GM12801 (cell line): ENCODE results near the gene KDSR.

Experiments
- TF ChIP-seq, protein P1 (sequence below): IDR thresholded peaks from one replicate; pipeline ENCODE4 v1.5.1; 2011; ENCODE audit warnings: control low read depth; ENCODE audit not compliant: insufficient read length; ENCODE audit errors: extremely low read depth

KDSR gene

GRCh38 chr18:63346031-63346430 is 21.0 kb downstream of the KDSR start:
- TF ChIP-seq, protein P1, sequence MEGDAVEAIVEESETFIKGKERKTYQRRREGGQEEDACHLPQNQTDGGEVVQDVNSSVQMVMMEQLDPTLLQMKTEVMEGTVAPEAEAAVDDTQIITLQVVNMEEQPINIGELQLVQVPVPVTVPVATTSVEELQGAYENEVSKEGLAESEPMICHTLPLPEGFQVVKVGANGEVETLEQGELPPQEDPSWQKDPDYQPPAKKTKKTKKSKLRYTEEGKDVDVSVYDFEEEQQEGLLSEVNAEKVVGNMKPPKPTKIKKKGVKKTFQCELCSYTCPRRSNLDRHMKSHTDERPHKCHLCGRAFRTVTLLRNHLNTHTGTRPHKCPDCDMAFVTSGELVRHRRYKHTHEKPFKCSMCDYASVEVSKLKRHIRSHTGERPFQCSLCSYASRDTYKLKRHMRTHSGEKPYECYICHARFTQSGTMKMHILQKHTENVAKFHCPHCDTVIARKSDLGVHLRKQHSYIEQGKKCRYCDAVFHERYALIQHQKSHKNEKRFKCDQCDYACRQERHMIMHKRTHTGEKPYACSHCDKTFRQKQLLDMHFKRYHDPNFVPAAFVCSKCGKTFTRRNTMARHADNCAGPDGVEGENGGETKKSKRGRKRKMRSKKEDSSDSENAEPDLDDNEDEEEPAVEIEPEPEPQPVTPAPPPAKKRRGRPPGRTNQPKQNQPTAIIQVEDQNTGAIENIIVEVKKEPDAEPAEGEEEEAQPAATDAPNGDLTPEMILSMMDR, result no peak

- TF ChIP-seq, protein P1, result no peak
Observed at GRCh38 chr18:63344918-63345317, 22.1 kb downstream of the KDSR start.

DNA sequence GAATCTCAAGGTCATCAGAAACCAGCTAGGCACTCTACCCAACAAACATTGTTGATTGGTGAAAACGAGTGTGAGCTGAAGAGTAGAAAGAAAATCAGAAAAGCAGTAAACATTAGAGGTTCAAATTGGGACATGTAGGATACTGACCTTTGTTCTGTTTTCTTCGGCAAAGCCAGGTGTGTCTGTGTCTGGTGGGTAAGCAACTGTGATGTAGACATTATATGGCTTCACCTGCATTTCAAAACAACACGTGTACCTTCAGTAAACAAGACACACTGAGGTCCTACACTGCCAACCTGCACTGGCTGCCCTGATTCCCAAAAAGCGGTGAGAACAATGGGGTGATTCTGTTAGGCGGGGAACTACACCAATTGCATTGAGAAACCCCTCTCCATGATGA is 22.7 kb downstream of the KDSR start:
- TF ChIP-seq, protein P1, result no peak

DNA sequence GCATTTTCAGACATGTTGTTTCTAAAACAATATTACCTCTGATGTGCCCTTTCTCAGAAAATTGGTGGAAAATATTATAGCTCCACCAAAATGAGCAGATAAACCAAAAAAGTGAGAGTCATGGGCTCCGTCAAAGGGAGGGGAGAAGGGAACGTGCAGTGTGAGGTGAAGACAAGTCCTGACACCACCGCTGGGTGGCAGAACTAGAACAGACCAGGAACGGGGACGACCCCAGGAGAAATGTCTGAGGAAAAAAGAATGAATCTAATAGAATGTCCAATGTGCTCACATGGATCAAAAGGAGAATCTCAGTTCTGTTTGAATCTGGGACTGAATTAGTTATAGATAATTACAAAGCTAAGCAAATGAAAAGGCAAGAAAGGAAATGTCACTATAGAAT is 24.8 kb downstream of the KDSR start:
- TF ChIP-seq, protein P1, result no peak

GRCh38 chr18:63339920-63340484 is 27.0 kb downstream of the KDSR start:
- TF ChIP-seq, protein P1, result no peak

DNA sequence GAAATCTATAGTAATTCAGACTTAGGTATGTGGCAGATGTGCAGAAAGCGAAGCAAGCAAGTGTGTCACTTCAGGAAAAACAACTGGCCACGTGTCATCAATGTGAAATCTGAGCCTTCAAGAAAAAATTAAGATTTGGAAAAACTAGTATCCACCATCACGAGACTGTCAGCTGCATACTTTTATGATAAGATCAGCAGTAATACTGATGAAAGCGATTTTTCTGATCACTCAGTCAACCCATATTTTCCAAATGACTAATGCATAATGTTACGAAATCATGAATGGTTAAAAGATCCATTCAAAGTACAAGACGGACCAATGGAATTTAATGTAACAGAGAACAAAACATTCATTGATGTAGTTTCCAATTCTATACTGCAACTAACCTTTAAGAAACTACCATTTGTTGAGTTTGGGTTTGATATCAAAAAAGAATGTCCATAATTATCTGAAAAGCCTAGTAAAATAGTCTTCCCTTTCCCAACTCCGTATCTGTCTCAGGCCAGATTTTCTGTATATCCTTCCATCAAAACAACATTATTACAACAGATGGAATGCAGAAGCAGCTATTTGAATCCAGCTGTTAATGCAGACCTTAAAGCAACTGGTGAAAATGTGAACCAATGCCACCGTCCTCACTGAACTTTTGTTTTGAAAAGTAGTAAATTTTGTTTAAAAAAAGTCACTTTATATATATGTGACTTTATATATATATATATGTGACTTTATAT is 30.5 kb downstream of the KDSR start:
- TF ChIP-seq, protein P1, result no peak

GRCh38 chr18:63331105-63331504 is 35.9 kb downstream of the KDSR start:
- TF ChIP-seq, protein P1, result no peak
